Measurements from ENCODE around the gene RPE.

RPE gene

GRCh38 chr2:210003359-210003758 lies 921 bp downstream of the RPE start:
- DNase-seq = no peak

- no peak for DNase-seq
These were observed 2.4 kb downstream of the RPE start for GRCh38 chr2:210004881-210005280.

DNA sequence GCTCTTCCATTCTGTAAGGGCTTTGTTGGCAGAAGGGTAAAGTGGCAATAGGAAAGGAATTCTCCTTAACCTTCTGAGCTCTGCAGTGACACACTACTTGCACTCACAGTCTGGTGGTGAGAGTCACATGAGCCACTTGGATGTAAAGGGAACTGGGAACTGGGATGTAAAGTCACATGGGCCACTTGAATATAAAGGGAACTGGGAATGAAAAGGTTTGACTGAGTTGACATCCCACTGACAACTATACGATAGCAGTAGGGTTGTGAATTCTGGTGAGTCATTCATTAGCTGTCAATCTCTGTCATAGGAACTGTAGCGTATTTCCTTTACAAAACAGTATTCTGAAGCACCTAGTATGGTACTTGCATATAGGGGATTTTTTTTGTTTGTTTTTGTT lies 5.5 kb downstream of the RPE start:
- DNase-seq = no peak

- no peak for DNase-seq
These were observed 6.7 kb downstream of the RPE start for GRCh38 chr2:210009126-210009525.

GRCh38 chr2:210009896-210010295 lies 7.5 kb downstream of the RPE start:
- DNase-seq = no peak

DNA sequence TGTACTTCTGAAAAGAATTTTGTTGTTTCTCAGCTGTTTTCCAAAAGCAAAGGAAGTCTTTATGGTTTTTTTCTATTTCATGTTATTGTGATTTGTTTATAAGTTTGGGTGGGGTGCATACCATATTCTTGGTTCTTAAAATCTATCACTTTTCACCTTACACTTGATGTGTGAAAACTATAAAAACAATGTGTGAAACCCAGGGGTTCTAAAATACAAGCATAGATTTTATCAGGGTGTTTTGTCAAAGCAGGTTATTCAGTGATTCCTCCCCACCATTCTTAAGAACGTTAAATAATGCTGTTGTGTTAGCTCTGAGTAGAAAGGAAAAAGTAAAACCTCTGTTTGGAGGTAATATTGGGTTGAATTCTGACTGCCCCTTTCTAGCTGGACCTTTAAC lies 17.7 kb downstream of the RPE start:
- no peak for DNase-seq

- no peak for DNase-seq
These were observed 20.4 kb downstream of the RPE start for GRCh38 chr2:210022824-210023223.

DNA sequence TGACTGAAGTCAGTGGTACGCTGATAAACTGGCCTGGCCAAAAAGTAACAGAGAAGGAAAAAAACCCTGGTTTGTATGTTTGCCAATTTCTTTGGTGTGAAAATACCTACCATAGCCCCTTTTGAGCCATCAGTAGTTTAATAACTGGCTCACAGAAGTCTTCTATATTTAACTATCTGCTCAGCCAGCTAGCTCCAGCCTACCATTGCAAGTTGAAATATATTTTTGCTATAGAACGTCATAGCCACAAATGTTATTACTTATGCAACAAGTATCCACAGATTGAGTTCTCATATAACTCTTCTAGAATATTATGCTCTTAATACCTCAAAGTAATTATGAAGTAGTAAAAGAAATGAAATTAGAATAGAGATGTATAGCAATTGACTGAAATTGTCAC lies 25.2 kb downstream of the RPE start:
- DNase-seq = no peak

GRCh38 chr2:210028178-210028577 lies 25.7 kb downstream of the RPE start:
- DNase-seq = no peak

DNA sequence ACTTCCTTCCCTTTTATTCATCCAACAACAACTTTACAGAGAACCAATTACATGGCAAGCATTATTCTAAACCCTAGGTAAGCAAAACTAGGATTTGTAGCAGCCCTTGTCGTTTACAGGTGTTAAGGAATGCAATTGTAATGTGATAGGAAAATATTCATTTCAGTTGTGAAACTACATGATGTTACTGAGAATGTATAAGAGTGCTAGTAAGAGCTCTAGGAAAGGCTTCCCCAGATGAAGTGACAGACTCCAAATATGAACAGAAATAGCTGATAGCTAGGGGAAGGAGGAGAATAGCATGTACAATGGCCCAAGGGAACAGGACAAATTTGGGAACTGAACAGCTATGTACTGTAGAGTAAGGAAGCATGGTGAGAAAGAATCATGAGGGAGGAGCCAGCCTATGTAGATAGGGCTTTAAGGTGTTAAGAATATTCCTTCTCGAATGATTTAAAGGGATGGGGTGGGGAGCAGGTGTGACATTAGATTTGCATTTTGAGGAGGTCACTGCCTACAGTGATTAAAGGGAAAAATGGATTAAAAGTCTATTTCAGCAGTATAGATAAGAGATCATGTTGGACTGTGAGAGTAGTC lies 31.7 kb downstream of the RPE start:
- DNase-seq = no peak

DNA sequence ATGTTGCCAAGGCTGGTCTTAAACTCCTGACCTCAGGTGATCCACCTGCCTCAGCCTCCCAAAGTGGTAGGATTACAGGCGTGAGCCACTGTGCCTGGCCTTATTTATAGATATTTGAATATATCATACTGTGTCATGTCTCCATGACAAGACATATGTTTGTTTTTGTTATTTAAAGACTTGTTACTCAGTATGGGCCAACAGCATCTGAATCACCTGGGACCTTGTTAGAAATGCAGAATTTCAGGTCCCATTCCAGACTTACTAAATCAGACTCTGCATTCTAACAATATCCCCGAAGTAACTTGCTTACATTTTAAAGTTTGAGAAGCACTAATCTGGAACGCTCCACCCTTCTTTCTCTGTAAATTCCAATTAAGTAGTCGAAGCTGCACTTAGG lies 33.2 kb downstream of the RPE start:
- DNase-seq = no peak

DNA sequence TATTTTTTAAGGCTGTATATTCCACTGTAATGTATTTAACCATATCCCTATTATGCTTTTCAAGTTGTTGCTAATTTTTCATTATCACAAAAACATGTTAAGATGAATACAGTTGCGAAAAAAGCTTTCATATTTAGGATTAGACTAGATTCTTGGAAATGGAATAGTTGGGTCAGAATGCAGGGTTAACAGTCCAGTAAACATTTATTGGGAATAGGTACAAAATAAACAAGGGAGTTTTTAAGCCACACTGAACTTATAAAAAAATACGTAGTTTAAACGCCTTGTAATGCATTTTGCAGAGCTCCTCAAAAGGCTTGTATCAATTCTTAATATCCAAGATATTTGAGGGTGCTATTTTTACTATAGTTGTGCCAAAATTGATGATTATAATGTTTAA lies 35.6 kb downstream of the RPE start:
- DNase-seq = no peak

DNA sequence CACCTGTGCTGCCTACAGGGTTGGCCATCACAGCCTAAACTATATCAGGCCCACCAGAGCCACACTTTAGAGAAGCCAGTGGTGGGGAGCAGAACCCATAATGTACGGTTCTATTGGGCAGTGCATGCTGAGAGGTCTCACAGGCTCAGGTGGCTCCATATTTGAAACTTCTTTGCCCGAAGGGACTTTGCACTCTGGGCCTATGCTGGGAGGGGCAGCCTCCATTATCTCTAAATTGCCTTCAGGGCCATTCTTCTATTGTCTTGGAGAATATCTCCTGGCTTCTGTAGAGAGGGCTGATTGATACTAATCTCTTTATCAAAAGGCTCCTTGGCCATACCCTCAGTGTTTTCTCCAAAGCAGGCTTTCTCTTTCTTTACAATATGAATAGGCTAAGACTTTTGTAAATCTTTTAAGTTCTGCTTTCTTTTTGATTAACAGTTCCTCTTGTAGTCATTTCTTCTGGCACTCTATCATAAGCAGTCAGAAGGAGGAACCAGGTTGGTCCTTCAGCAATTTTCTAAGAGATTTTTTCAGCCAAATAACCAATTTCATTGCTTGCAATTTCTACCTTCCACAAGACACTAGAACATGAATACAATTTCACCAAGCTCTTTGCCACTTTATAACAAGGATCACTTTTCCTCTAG lies 44.5 kb downstream of the RPE start:
- no peak for DNase-seq

GRCh38 chr2:210049831-210050230 lies 47.4 kb downstream of the RPE start:
- DNase-seq = no peak

DNA sequence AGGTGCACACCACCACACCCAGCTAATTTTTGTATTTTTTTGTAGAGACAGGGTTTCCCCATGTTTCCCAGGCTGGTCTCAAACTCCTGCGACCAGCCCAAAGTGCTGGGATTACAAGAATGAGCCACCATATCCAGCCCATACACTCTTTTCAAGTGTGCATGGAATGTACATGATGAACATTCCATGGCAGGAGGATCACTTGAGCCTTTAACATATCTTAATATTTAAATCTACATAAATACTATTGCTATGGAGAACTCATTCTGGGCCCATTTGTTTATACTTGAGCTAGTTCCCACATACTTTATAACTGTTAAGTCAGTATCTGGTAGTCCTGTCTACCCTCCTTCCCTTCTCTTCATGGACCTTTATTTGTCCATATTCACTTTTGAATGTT lies 48.4 kb downstream of the RPE start:
- DNase-seq = no peak

DNA sequence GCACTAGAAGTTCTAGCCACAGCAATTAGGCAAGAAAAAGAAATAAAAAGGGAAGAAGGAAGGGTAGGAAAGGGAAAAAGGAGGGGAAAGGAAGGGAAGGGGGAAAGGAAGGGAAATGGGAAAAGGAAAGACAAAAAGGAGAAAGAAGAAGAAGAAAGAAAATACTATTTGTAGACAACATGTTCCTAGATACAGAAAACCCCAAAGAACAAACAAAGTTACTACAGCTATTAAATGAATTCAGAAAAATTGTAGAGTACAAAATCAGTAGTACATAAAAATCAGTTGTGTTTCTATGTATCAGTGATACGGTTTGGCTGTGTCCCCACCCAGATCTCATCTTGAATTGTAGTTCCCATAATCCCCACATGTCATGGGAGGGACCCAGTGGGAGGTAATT lies 52.3 kb downstream of the RPE start:
- DNase-seq = no peak

GRCh38 chr2:210055825-210056224 lies 53.4 kb downstream of the RPE start:
- DNase-seq = no peak

DNA sequence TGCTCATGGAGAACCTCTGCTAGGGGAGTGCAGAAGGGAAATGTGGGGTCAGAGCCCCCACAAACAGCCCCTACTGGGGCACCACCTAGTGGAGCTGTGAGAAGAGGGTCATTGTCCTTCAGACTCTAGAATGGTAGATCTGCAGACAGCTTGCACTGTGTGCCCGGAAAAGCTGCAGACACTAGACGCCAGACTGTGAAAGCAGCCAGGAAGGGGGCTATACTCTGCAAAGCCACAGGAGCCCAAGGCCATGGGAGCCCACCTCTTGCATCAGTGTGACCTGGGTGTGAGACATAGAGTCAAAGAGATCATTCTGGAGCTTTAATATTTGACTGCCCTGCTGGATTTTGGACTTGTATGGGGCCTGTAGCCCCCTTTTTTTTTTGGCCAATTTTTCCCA lies 60.9 kb downstream of the RPE start:
- DNase-seq = no peak

Data from NCI-H526 (cell line).